ENCODE measurements around the gene HOXD12. TPM values are rescaled to one million over a fixed set of nuclear protein-coding genes. Genes with fewer than 3 reads are reported as not detected.
A peak's percentile ranks its signal among the peaks of the same experiment; 100 is the strongest.

Gene HOXD12
- total RNA-seq, 4 donors from 2014 or later, result 0.27 TPM; not detected in 3

DNA sequence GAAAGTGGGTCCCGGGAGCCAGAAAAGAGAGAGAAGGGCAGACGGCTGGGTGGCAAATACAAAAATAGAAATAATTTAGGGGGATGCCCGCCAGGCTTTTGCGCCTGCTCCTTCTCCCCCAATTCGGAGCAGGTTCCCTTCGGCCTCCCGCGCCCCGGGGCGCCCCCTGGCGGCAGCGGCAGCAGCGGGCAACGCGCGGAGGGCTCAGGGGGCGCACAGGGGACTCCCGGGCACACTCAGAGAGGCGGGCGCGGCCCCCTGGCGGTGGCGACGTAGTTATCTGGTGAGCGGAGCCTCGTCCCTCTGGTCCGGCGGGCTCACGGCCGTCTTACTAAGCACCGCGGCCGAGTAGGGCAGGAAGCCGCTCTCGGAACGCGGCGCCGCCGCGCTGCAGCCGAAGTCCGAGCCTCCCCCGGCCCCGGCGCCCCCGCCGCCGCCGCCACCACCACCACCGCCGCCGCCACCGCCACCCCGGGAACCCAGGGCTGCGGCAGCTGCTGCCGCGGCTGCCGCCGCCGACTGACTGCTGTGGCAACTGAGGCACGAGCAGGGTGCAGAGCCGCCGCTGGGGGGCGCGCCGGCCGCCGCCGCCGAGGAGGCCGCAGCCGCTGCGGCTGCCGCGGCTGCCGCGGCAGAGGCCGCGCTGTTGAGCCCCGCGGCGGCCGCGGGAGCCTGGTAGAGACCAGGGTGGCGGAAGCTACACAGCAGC lies 19.6 kb upstream of the HOXD12 start:
- TF ChIP-seq POLR2A (IDR thresholded peaks at IDR 0.05), result no peak
- TF ChIP-seq, protein P1, sequence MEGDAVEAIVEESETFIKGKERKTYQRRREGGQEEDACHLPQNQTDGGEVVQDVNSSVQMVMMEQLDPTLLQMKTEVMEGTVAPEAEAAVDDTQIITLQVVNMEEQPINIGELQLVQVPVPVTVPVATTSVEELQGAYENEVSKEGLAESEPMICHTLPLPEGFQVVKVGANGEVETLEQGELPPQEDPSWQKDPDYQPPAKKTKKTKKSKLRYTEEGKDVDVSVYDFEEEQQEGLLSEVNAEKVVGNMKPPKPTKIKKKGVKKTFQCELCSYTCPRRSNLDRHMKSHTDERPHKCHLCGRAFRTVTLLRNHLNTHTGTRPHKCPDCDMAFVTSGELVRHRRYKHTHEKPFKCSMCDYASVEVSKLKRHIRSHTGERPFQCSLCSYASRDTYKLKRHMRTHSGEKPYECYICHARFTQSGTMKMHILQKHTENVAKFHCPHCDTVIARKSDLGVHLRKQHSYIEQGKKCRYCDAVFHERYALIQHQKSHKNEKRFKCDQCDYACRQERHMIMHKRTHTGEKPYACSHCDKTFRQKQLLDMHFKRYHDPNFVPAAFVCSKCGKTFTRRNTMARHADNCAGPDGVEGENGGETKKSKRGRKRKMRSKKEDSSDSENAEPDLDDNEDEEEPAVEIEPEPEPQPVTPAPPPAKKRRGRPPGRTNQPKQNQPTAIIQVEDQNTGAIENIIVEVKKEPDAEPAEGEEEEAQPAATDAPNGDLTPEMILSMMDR (IDR thresholded peaks at IDR 0.05), result no peak
- intact Hi-C loops (cut with DNase I; ENCODE audit: low total_unique reads), result no loop called here
- DNase-seq (ENCODE audit: low spot score in 2 of 2), result no peak
- 3 to 4% methylated on average over 34 to 36 of the region's 86 CpGs for WGBS, 2 donors
- H3K4me3 ChIP-seq (ENCODE audit: low read depth, poor library complexity, severe bottlenecking), result no peak overlapping the region

DNA sequence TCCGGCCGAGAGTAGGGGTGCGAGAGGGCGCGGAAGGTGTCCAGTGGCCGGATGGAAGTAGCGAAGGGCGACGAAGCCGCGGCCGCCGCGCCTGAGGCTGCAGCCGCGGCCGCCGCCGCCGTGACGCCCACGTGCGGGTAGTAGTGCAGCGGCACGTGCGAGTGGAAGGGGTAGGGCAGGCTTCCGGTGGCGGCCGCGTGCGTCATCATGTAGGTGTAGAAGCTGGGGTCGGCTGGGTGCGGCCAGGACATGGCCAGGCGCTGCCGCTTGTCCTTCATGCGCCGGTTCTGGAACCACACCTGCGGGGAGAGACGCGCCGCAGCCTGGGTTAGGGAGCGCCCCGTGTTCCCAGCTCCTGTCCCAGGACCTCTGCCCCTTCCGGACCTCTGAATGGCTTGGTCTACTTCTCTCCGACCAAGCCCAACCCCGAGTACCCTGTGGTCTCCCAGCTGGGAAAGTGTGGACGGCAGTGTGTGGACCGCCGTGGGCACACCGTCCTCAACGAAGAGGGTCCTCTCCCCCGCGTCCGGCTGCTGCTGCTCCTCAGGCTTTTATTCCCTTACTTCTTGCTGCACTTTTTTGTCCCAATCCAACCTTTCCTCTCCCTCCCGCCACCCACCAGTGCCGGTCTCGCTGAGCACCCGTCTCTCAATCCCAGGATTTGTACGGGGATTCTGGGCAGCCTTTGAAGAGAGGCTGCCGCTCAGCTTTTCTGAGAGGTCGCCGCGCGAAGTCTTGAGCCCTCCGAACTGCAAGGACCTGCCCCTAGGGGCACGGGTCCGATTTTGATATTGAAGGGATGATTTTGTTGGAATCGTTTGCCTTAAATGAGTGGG lies 18.8 kb upstream of the HOXD12 start:
- WGBS, 2 donors, result 9 to 15% methylated on average over 38 to 67 of the region's 68 CpGs
- TF ChIP-seq POLR2A (IDR thresholded peaks at IDR 0.05), result no peak
- TF ChIP-seq, protein P1 (IDR thresholded peaks at IDR 0.05), result no peak
- DNase-seq (ENCODE audit: low spot score in 2 of 2), result peak in 1 of 2 donors; percentile 64
- no peak overlapping the region for H3K4me3 ChIP-seq (ENCODE audit: low read depth, poor library complexity, severe bottlenecking)
- intact Hi-C loops (cut with DNase I; ENCODE audit: low total_unique reads), result no loop called here

DNA sequence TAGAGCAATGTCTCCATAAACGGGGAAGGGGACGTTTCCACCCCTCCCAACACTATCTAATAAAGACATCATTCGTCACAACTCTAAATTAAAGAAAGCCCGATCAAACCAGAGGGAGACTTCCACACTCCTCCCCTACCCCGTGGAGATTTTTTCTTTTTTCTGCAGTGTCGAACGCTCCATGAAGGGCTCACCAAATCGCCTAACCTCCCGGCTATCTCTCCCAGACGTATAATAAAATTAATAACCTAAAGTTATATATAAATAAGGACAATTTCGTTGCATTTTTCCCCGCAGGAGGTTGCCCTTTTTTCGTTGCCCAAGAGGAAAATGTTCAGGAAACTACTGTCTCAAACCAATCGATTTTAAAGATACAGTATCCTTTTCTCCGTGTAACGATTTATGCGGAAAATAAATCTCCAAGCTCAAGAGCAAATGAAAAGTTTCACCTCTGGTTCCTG lies 18.2 kb upstream of the HOXD12 start:
- H3K4me3 ChIP-seq (ENCODE audit: low read depth, poor library complexity, severe bottlenecking), result no peak overlapping the region
- intact Hi-C loops (cut with DNase I; ENCODE audit: low total_unique reads), result no loop called here
- 12 to 14% methylated on average over 17 of the region's 17 CpGs for WGBS, 2 donors
- no peak for DNase-seq (ENCODE audit: low spot score in 2 of 2)
- no peak for TF ChIP-seq POLR2A (IDR thresholded peaks at IDR 0.05)
- TF ChIP-seq, protein P1 (IDR thresholded peaks at IDR 0.05), result no peak

DNA sequence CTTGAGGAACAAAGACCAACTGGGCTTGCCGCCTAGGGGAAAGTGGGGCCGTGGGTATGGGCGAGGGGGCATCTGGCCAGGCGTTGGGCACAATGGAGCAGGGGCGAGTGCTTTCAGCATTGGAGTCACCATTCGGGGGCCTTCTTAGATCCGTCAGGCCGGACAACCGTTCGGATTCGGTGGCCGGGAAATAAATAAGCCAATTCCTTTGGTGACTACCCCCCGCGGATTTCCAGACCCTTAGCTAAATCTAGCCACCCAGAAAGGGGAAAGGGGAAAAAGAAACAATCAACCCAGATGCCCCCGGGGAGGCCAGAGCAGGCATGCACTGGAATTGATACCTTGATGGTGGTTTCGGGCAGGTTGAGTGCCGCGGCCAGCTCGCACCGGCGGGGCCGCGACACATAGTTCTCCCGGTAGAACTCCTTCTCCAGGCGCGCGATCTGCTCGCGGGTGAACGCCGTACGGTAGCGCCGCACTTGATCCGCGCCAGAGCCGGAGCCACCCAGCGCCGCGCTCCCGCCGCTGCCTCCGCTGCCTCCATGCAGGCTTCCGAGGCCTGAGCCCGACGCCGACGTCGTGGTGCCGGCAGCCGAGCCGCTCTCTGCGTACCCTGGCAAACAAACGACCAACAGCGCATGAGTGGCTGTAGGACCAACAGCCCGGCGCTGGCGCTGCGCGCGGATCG lies 17.6 kb upstream of the HOXD12 start:
- no peak overlapping the region for H3K4me3 ChIP-seq (ENCODE audit: low read depth, poor library complexity, severe bottlenecking)
- TF ChIP-seq POLR2A (IDR thresholded peaks at IDR 0.05), result no peak
- TF ChIP-seq, protein P1 (IDR thresholded peaks at IDR 0.05), result no peak
- intact Hi-C loops (cut with DNase I; ENCODE audit: low total_unique reads), result no loop called here
- peak in 1 of 2 donors; percentile 76 for DNase-seq (ENCODE audit: low spot score in 2 of 2)
- 10 to 11% methylated on average over 44 to 59 of the region's 62 CpGs for WGBS, 2 donors

DNA sequence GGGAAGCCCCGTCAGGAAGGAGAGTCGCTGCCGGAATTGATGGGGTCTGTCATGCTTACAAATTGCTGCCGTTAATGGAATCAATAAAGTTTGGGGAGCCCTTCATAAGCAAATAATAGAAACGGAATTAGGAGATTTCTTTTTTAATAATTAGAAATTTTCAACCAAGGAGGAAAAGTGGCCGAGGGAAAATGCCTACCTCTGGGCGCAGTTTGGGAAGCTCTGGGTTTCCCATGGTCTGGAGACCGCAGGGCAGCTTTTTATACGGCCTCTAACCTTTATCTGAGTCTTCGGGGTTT lies 17.1 kb upstream of the HOXD12 start:
- H3K4me3 ChIP-seq (ENCODE audit: low read depth, poor library complexity, severe bottlenecking), result no peak overlapping the region
- no peak for DNase-seq (ENCODE audit: low spot score in 2 of 2)
- TF ChIP-seq, protein P1 (IDR thresholded peaks at IDR 0.05), result no peak
- no peak for TF ChIP-seq POLR2A (IDR thresholded peaks at IDR 0.05)
- intact Hi-C loops (cut with DNase I; ENCODE audit: low total_unique reads), result no loop called here
- 13 to 17% methylated on average over 10 of the region's 10 CpGs for WGBS, 2 donors

All from lower leg skin (tissue), 4 donors.